Retina (tissue), 1 donor: ENCODE results near the gene LCE4A.

Experiments
- DNase-seq: peaks from one replicate; pipeline ENCODE4 v3.0.0-alpha.2; 2016

LCE4A gene

DNA sequence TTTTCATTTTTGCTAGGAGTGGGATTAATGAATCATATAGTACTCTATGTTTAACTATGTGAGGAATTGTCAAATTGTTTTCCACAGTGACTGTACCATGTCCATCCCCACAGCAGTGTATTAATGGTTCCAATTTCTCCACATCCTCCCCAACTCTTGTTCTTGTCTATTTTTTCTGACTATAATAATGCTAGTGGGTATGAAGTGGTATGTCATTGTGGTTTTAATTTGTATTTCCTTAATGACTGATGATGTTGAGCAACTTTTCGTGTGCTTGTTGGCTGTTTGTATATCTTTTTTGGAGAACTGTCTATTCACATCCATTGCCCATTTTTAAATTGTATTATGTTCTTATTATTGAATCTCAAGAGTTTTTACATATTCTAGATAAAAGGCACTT lies 39.9 kb downstream of the LCE4A start:
- no peak for DNase-seq

DNA sequence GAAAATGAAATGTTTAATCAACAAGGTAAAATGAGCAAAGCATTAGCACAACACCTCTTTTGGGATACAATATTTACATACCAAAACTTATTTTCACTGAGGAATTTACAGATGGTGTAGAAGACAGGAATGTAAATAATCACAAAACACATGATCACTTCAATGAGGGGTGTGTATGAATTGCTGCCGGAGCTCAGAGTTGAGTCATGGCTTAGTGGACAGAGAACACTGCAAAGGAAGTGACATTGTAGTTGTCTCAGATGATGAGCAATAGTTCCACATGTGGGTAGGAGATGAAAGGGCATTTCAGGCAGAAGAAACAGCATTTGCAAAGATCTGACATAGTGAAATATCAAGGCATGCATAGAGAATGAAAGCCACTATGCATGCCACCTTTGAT lies 44.3 kb downstream of the LCE4A start:
- no peak for DNase-seq

DNA sequence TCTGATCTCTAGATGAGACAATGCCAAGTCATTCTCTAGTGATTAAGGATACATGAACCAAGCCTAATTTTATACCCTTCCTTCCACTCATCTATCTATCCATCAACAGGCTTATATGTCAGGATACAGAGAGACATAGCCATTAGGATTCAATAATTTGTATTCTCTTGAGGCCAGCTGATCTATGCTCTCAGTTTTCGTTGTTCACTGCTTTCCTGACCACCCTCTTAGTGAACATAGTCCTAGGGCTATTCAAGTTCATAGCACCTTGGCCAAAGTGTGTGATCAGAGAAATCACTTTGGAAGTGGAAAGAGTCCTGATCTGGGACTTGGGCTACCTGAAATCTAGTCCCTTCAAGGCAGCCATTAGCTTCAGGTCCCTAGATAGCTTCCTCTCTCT lies 45.6 kb downstream of the LCE4A start:
- no peak for DNase-seq

DNA sequence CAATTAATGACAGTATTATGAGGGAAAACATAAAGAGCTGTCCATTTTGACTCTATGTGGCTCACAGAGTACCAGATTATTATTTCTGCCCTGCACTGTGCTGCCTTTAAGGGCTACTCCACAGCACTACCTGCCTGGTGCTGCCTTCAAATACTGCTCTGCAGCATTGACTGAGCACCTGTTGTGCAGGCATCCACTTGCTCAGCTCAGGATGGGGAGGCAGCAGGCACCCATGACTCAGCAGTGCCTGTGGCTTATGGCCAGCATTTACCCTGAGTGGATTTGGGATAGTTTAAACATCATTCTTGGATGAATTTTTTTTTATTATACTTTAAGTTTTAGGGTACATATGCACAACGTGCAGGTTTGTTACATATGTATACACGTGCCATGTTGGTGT lies 48.9 kb downstream of the LCE4A start:
- no peak for DNase-seq

DNA sequence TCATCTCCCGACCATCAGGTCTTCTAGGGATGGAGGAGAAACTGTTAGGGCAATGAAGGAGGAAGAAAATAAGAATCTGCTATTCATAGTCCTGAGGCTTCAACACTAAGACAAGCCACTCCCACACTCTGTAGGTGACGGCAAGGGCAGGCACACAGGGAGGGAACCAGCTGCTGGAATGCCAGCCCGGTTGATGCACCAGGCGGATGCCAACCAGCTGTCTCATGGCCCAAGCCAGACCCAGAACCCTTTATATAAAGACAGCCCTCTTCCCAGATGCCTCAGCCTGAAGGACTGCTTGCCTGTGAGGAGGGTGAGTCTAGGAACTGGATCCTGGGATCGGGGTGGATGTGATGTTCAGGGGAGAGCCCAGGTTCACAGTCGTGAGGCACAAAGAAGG lies 49.8 kb downstream of the LCE4A start, which contains the start of gene KPRP:
KPRP (plus strand) TSS at position 279 of the 400 bp plus-strand sequence. CDS start 1,564 bp downstream, outside the sequence.
- DNase-seq: no peak

DNA sequence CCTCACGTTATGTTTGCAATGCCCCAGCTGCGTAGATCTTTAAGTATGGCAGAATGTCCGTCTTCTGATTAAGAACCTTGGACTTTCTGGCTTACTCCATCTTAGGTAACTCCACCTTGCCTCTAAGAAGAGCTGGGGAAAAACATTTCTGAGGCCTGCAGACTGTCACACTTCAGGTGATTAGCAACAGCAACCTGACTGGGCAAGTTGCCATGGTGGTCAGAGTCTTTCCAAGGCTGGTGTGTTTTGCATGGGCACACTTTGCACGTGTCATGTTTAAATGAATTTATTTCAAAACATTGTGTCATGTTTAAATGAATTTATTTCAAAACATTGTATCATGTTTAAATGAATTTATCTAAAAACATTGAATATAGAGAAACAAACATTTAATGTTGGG lies 50.7 kb downstream of the LCE4A start:
- no peak for DNase-seq
